H9 (cell line): ENCODE measurements around the gene RBM44. TPM values are rescaled to one million over a fixed set of nuclear protein-coding genes. Genes with fewer than 3 reads are reported as not detected.

Source experiments
- DNase-seq: peaks from one replicate; pipeline ENCODE4 v3.0.0-alpha.2; 2017
- H2AFZ ChIP-seq: one replicate; pipeline ENCODE4 v1.6.1; 2013; ENCODE audit warnings: mild to moderate bottlenecking, low read length, control low read depth, moderate library complexity
- H2AK5ac ChIP-seq: 2 replicates; pipeline ENCODE4 v1.6.1; 2013; ENCODE audit warnings: low read length, control low read depth, mixed read lengths; ENCODE audit not compliant: insufficient read length
- H2BK120ac ChIP-seq: one replicate; pipeline ENCODE4 v1.6.1; 2013; ENCODE audit warnings: low read depth, mild to moderate bottlenecking, low read length, control low read depth, inconsistent platforms; ENCODE audit not compliant: poor library complexity, severe bottlenecking
- H2BK12ac ChIP-seq: 2 replicates; pipeline ENCODE4 v1.6.1; 2013; ENCODE audit warnings: low read length, control low read depth, mixed read lengths, low read depth; ENCODE audit not compliant: insufficient read length
- H2BK15ac ChIP-seq: 2 replicates; pipeline ENCODE4 v1.6.1; 2013; ENCODE audit warnings: low read depth, low read length, control low read depth
- H2BK20ac ChIP-seq: one replicate; pipeline ENCODE4 v1.6.1; 2013; ENCODE audit warnings: low read depth, mild to moderate bottlenecking, low read length, control low read depth, inconsistent platforms; ENCODE audit not compliant: poor library complexity, severe bottlenecking
- H2BK5ac ChIP-seq: 2 replicates; pipeline ENCODE4 v1.6.1; 2013; ENCODE audit warnings: low read length, control low read depth, mixed read lengths; ENCODE audit not compliant: insufficient read length
- H3K14ac ChIP-seq: 2 replicates; pipeline ENCODE4 v1.6.1; 2013; ENCODE audit warnings: low read length, control low read depth; ENCODE audit not compliant: insufficient read depth
- H3K18ac ChIP-seq: 2 replicates; pipeline ENCODE4 v1.6.1; 2013; ENCODE audit warnings: low read depth, mild to moderate bottlenecking, mixed read lengths, low read length, control low read depth; ENCODE audit not compliant: insufficient read length
- H3K23ac ChIP-seq: 2 replicates; pipeline ENCODE4 v1.6.1; 2013; ENCODE audit warnings: low read length, control low read depth, mixed read lengths, low read depth; ENCODE audit not compliant: insufficient read length
- H3K23me2 ChIP-seq: 2 replicates; pipeline ENCODE4 v1.6.1; 2013; ENCODE audit warnings: low read depth, mild to moderate bottlenecking, mixed read lengths, low read length, control low read depth; ENCODE audit not compliant: insufficient read length, poor library complexity, severe bottlenecking
- H3K27ac ChIP-seq: 2 replicates; pipeline ENCODE4 v1.5.1; 2013; ENCODE audit warnings: low read length, control low read depth, mixed read lengths, low read depth; ENCODE audit not compliant: insufficient read length
- H3K27me3 ChIP-seq: 2 replicates; pipeline ENCODE4 v1.6.1; 2013; ENCODE audit warnings: low read length, control low read depth, inconsistent platforms; ENCODE audit not compliant: insufficient read depth
- H3K4ac ChIP-seq: 2 replicates; pipeline ENCODE4 v1.6.1; 2013; ENCODE audit warnings: low read depth, mild to moderate bottlenecking, control low read depth, inconsistent platforms, low read length, moderate library complexity
- H3K4me1 ChIP-seq: 2 replicates; pipeline ENCODE4 v1.6.1; 2013; ENCODE audit warnings: low read length, control low read depth, inconsistent platforms; ENCODE audit not compliant: insufficient read depth
- H3K4me2 ChIP-seq: 2 replicates; pipeline ENCODE4 v1.6.1; 2013; ENCODE audit warnings: low read length, control low read depth, mixed read lengths; ENCODE audit not compliant: insufficient read length, insufficient read depth
- H3K56ac ChIP-seq: 2 replicates; pipeline ENCODE4 v1.6.1; 2013; ENCODE audit warnings: low read depth, mild to moderate bottlenecking, mixed read lengths, low read length, control low read depth; ENCODE audit not compliant: insufficient read length
- H3K79me1 ChIP-seq: 2 replicates; pipeline ENCODE4 v1.6.1; 2013; ENCODE audit warnings: low read depth, mild to moderate bottlenecking, moderate library complexity, low read length, control low read depth, inconsistent platforms; ENCODE audit not compliant: insufficient read depth, poor library complexity, severe bottlenecking
- H3K79me2 ChIP-seq: 2 replicates; pipeline ENCODE4 v1.6.1; 2013; ENCODE audit warnings: low read length, control low read depth, inconsistent platforms; ENCODE audit not compliant: insufficient read depth
- H3K9ac ChIP-seq: 2 replicates; pipeline ENCODE4 v1.6.1; 2013; ENCODE audit warnings: low read length, control low read depth, mixed read lengths; ENCODE audit not compliant: insufficient read length; ENCODE audit errors: extremely low read depth
- H3K9me3 ChIP-seq: one replicate; pipeline ENCODE4 v1.6.1; 2013; ENCODE audit warnings: low read depth, low read length, inconsistent platforms; ENCODE audit not compliant: control insufficient read depth
- H3T11ph ChIP-seq: one replicate; pipeline ENCODE4 v1.6.1; 2013; ENCODE audit warnings: mild to moderate bottlenecking, low read length, control low read depth, inconsistent platforms
- H4K20me1 ChIP-seq: one replicate; pipeline ENCODE4 v1.6.1; 2013; ENCODE audit not compliant: control insufficient read depth, insufficient read length, insufficient read depth
- H4K5ac ChIP-seq: 2 replicates; pipeline ENCODE4 v1.6.1; 2013; ENCODE audit warnings: low read depth, mild to moderate bottlenecking, mixed read lengths, low read length, control low read depth; ENCODE audit not compliant: insufficient read length
- H4K8ac ChIP-seq: replicated peaks from 2 replicates; pipeline ENCODE4 v1.6.1; 2013; ENCODE audit warnings: low read length, control low read depth, mixed read lengths, low read depth; ENCODE audit not compliant: insufficient read length
- H4K91ac ChIP-seq: 2 replicates; pipeline ENCODE4 v1.6.1; 2013; ENCODE audit warnings: low read depth, mild to moderate bottlenecking, moderate library complexity, mixed read lengths, low read length, control low read depth; ENCODE audit not compliant: insufficient read length
- H3K27ac Mint-ChIP-seq, 3 experiments: 2 replicates in 2 of 3; 3 replicates in 1 of 3; pipeline ENCODE4 v1.8.0; 2020 to 2021; ENCODE audit warnings: mixed read lengths in 3 of 3, mild to moderate bottlenecking in 1 of 3, moderate library complexity in 1 of 3
- H3K27me3 Mint-ChIP-seq: 2 replicates; pipeline ENCODE4 v1.8.0; 2021; ENCODE audit warnings: low read depth, mild to moderate bottlenecking, moderate library complexity, mixed read lengths
- H3K36me3 Mint-ChIP-seq, 3 experiments: 2 replicates in 2 of 3; 3 replicates in 1 of 3; pipeline ENCODE4 v1.8.0; 2020 to 2021; ENCODE audit warnings: low read depth in 3 of 3, mixed read lengths in 3 of 3; ENCODE audit not compliant: insufficient read depth in 1 of 3
- H3K4me1 Mint-ChIP-seq, 2 experiments: 2 replicates each; pipeline ENCODE4 v1.8.0; 2020; ENCODE audit warnings: mixed read lengths in 2 of 2
- H3K4me3 Mint-ChIP-seq, 2 experiments: 2 replicates in 1 of 2; 3 replicates in 1 of 2; pipeline ENCODE4 v1.8.0; 2020 to 2021; ENCODE audit warnings: mild to moderate bottlenecking in 2 of 2, mixed read lengths in 2 of 2, moderate library complexity in 1 of 2
- H3K9me3 Mint-ChIP-seq, 2 experiments: 2 replicates in 1 of 2; 3 replicates in 1 of 2; pipeline ENCODE4 v1.8.0; 2020; ENCODE audit warnings: mild to moderate bottlenecking in 2 of 2, mixed read lengths in 2 of 2, moderate library complexity in 1 of 2
- CTCF ChIP-seq: fragments of 200-600 bp; sonication (generic); conservative IDR thresholded peaks from 3 replicates; pipeline ENCODE4 v1.8.0; 2021; ENCODE audit warnings: antibody characterized with exemption, mild to moderate bottlenecking
- WGBS: extraction: QIAGEN DNeasy Blood & Tissue Kit; methylation state at CpG from one replicate; pipeline ENCODE4 v1.1.7; 2013; ENCODE audit warnings: missing lambda C conversion rate, low lambda C conversion rate, mixed read lengths; ENCODE audit not compliant: insufficient read length; ENCODE audit errors: extremely low coverage; 5-methylcytosine and 5-hydroxymethylcytosine counted together
- total RNA-seq: library from RNA; stranded (reverse); gene quantifications from 2 replicates; pipeline ENCODE4 v1.2.1, GENCODE V29; 2021

RBM44 gene
- total RNA-seq, 1 experiment from 2014 or later: 0.15 TPM

GRCh38 chr2:237879991-237880560 is 81.5 kb downstream of the RBM44 start:
- Histone ChIP-seq H2BK15ac (no peak overlapping the region), H3K56ac (no peak overlapping the region), H2BK20ac (no peak overlapping the region), H3K4me1 (no peaks in the 10 kb centered on the region; the same call in 1 of the 2 replicates), H2BK5ac (no peak overlapping the region), H3K27me3 (no peaks in the 10 kb centered on the region), H4K91ac (no peak overlapping the region), H3K4ac (no peak overlapping the region), H3K23me2 (no peaks in the 10 kb centered on the region), H4K5ac (no peak overlapping the region), H3K79me1 (no peaks in the 10 kb centered on the region), H3K79me2 (no peaks in the 10 kb centered on the region), H3K4me2 (no peak overlapping the region), H3K18ac (no peak overlapping the region), H3K27ac (no peak overlapping the region), H4K20me1 (no peaks in the 10 kb centered on the region), H3T11ph (no peak overlapping the region), H2AK5ac (no peak overlapping the region), H2BK12ac (no peak overlapping the region), H3K9ac (no peak overlapping the region), H4K8ac (no peak overlapping the region), H3K23ac (no peak overlapping the region), H3K14ac (no peak overlapping the region), H2BK120ac (no peak overlapping the region), H2AFZ (no peak overlapping the region), H3K9me3 (no peaks in the 10 kb centered on the region)
- Mint-ChIP-seq H3K4me3 (no peak overlapping the region), H3K36me3 (no peaks in the 10 kb centered on the region), H3K4me1 (peaks cover 8 to 9% of the 10 kb centered on the region in 2 experiments), H3K9me3 (no peaks in the 10 kb centered on the region), H3K27me3 (no peaks in the 10 kb centered on the region; the same call in 1 of the 2 replicates), H3K27ac (no peak overlapping the region; a peak in 1 of 7 replicates)
- no peak for DNase-seq
- TF ChIP-seq CTCF: no peak
- WGBS: no CpG with 5 or more reads among the region's 12 CpGs
